Endometrium (tissue), 2 donors: ENCODE results near the gene FLAD1.

ENCODE experiments used
- FAIRE-seq: peaks from 2 replicates; lab custom pipeline; 2012; peaks lifted over from hg19 to GRCh38; lab: Jason Lieb, UNC
- donor health status: control.
- donor health status: control.

The FLAD1 gene

DNA sequence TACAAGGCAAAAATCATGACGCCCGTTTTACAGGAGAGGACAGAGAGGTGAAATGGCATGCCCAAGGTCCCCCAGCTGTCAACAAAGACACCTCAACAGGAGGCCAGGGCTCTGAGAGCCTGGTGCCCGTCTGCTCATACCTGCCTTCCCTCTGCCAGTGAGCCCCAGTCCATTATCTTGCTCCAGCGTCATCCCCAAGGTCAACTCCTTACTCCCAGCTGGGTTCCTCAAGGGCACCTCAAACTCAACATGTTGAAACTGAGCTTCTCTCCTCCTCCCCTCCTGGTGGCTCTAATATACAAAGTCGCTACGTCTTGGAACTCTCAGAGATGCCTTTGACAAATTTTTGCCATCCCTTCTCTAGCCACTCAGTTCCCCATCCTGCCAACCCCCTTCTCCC lies 30.5 kb upstream of the FLAD1 start:
- no peak for FAIRE-seq

DNA sequence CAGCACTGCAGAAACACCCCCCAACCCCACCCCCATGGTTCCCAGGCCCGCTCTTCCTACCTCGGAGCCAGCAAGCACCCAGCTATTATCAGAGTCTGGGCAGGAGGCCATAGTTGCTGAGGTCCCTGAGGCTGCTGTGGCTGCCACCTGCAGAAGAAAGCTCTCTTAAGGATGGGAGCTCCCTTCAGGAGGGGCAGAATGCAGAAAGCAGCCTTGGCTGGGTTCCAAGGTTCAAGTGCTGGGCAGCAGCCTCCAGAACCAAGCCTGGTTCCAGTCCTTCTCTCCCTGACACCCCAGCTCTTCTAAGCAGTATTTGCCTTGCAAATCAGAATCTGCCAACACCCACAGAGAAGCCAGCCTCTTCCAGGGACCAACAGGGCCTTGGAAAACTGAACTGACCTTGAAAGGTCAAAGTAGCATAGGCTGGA lies 29.5 kb upstream of the FLAD1 start:
- FAIRE-seq, result no peak

DNA sequence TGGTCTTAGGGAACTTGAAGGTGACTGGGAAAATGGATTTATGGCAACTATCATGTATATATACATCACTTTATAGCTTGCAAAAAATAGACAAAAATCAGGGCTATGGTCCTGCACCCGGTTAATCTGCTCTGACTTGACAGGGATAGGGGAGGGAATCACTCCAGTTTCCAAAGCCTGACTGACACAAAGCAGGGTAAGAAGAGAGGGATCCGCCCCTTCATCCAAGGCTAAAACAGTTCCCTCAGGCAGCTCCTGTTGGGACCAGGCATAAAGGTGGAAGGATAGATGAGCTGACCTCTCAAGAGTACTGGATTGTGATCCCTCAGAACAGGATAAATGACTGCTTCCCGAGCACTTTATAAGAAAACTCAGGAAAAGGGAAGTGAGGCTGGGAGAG lies 28.6 kb upstream of the FLAD1 start:
- FAIRE-seq, result no peak

DNA sequence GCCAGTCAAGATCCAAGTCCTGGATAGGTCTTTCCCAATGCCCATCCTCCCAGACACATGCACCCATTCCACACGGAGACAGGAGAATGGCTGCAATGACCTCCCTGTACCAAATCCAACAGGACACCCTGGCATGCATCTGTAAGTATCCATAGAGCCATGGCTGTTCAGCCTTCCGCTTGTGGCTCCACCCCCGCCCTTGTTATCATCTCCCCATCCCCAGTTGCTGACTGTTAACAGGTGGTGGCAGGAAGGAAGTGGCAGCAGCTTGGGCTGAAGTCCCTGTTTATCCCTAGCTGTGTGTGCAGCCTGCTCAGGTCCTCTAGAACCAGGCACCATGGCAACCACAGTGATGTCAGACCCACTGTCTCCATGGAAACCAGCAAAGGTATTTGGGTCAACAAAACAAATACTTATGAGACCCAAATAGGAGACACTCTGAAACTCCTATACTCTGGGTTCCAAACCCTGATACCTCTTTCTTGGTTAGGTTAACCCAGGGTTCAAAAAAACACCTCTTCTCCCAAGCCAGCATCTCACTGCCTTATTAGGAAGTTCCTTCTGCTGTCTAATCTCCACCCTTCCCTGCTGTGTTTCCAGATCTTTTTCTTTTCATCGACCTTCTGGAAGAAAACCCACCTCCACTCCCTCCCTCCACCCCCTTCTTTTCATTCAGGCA lies 28.0 kb upstream of the FLAD1 start:
- no peak for FAIRE-seq

DNA sequence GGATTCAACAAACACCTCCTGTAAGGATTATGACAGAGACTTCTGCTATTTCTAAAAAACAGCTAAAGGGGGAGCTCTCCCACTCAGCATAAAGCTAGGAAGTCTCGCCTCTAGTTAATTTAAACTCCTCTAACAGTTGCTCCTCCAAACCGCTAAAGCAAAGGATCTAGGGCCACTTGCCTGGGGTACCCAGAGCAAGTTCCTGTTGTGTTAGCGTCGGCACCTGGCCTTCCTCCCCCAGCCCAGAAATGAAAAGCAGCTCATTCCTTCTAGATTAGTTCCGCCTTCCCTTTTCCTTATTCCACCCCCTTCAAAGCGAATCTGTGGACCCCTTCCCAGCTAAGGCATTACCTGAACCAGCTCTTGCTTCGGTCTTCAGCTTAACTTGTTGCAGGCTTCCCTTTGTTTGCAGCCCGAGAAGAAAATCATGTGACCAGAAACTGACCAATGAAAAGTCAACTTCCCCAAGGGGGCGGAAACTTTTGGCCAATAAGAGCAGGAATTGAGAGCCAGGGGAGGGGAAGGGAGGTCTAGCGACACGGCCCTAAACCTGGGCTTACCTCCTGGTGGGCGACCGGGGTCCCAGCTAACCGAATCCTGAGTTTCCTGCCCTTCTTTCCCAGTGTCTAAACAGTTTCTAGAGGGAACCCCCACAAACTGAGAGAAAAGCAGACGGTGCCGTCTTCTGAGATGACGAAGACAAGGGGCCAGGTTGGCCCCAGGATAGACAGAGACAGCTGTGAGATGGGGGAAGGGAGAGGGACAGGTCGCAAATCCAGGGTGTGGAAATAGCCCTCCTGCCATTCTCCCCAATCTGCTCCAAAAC lies 27.2 kb upstream of the FLAD1 start, which contains the start of gene PBXIP1:
PBXIP1 (minus strand) TSS at position 382 of the 826 bp plus-strand sequence. CDS start 2,378 bp downstream, outside the sequence.
- peak; percentile 62 for FAIRE-seq

DNA sequence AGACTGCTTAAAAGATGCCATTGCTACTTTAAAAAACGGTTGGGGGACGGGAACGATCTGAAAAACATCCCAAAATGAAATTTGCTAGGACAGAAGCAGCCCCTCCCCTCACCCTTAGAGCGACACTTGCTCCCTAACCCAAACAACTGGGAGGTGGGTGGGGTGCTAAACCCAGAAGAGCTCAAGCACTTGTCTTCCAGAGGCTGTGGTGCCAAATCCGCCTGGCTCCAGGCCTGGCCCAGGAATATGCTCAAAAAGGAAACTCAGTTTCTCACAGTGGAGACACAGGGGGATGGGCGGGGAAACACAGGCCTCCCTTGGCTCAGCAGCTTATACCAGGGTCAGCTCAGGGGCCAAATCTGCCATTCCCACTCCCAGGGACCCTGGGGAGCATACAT lies 26.6 kb upstream of the FLAD1 start:
- FAIRE-seq, result no peak

DNA sequence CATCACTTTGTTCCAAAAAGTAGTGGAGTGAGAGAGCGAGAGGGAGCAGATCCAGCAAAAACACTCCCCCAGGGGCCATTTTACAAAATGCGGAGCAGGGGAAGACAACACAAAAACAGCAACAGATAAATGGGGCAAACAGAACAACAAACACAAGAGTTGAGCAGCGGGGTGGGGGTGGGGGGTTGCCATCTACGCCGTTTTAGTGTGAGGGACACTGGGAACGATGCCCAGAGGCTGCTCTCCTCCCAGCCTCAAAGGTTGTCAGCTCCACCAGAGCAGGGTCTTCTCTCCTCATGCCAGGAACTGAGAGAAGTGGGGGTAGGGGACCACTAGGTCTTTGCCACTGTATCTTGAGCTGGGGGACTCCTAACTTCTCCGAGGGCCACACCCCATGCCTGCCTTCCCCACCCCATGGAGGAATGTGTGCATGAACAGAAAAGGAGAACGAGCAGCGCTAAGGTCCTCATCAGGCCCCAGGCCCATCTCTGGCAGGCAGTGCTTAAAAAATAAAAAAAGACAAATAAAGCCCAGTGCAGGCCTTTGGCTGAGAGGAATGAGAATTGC lies 26.0 kb upstream of the FLAD1 start:
- FAIRE-seq, result no peak

DNA sequence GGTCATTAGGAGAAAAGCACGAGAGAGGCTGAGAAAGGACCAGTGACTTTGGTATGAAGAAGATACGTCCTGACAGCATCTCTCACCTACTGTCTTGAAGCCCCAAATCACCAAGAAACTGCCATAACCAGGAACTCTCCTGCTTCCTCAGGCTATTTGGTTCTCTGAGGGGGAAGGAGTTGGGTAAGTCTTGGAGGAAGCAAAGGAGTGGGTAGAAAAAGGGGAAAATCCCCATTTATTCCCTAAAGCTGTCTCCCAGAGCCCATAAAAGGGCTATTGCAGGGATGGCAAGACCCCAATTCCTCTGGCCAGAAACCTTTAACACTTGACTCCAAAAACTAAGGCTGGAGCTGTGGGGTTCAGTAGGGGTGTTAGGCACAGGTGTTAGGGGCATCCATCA lies 25.1 kb upstream of the FLAD1 start:
- no peak for FAIRE-seq

DNA sequence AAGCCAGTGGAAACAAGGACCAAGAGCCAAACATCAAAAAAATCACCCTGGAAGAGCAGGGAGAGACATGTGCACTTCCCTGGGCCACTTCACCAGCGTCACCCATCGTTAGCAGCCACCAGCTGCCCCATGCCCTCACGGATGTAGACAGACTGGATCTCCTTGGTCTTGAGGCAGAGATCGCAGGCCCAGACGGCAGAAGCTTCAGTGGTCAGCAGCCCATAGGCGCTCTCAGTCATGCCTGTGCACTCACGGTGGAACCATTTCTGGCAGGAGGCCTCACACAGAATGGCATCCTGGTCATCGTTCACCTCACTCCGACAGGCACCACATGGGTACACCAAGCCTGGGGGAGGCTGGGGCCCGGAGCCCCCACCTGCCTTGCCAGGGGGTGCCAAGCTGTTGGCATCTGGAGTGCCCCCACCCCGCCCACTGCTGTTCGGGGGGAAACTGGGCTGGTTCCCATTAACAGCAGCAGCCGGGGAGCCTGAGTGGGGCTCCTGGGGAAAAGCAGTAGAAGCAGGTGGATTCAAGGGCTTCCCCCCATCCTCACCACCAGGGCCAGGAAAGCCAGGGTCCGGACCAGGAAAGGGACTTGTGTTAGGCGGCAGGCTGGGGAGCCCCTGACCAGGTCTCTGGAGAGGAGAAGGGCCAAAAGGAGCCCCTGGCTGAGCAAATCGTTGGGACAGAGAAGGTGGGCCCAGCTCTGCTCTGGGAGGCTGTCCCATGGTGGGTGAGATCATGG lies 24.3 kb upstream of the FLAD1 start:
- no peak for FAIRE-seq

DNA sequence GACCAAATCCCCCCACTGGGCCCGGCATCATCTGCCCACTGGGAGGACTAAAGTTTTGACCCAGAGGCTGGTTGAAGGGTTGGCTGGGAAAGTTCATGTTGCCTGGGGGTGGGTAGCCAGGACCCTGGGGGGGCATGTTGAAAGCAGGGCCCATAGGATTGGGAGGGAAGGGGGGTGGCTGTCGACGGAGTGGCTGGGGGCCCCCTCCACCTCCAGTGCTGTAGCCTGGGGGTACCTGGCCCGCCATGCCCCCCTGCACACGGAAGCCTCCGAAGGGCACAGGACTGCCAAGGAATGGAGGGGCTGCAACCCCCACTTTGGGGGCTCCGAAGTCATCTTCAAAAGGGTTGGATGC lies 23.7 kb upstream of the FLAD1 start:
- FAIRE-seq, result no peak

DNA sequence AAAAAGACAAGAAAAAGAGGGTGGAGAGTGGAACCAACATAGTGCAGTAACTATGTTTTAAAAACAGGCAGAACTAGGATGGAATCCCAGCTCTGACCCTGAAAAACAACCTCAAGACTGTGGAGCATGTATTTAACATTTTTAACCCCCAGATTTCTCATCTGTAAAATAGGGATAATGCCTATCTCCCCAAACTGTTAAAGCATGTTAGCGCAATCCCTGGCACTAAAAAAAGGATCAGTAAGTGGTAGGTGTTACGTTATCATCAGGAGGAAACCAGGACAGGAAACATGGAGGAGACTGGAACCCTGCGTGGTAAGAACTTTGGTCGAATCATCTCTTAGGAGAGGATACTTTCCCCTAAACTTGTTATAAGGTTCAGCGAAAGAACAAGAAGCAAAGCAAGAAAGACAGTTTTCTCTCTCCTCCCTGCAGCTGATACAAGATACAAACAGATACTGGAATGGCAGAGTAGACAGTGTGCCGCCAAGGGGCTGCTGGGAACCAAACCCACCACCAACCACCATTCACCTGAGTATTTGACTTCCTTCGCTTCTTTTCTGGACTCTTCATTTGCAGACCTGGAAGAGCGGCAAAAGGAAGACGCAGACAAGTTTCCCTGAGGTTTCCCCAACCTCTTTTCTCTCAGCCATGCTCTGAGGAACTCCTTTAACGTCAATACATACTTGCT lies 22.6 kb upstream of the FLAD1 start:
- no peak for FAIRE-seq

DNA sequence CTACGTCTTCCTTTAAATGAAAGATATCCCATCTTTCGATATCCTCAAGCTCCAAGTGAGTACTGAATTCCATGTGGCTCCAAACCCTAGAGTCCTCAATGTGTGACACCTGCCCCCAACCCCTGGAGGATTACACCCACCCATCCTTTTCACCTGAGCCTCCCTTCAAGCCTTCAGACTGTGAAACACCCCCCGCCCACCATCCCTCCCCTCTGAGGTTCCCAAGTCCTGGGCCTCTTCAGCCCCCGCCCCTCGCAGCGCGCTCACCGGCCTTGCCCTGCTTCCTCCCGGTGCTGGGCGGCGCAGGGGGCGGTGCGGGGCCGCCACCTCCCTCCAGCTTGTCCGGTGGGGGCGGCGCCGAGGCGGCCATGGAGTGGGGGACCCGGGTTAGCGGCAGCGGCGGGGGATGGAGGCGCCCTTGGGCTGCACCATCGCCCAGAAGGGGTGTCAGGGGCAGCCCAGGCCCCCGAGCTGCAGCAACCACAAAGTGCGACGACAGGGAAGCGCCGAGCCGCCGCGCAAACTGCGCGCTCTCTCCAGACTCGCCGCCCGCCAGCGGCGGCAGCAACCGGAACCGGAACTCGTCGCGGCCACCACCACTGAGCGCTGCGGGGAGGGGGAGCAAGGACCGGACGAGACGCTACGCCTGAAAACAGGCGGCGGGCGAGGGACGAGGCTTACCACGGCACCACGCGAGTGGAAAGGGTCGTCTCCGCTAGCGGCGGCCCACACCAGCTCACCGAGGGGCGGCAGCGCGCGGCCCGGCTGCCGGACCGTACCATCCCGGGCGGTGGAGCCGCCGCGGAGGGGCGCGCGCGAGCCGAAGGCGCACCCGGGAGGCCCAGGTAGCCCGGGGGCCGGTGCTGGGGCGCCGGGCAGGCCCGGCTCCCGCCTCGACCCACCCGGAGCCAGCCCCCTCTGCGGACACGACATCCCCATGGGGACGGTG lies 21.7 kb upstream of the FLAD1 start, which contains the start of gene PYGO2:
PYGO2 (minus strand) TSS at position 576 of the 949 bp plus-strand sequence; CDS start at position 370, 206 bp downstream.
- FAIRE-seq, result no peak

DNA sequence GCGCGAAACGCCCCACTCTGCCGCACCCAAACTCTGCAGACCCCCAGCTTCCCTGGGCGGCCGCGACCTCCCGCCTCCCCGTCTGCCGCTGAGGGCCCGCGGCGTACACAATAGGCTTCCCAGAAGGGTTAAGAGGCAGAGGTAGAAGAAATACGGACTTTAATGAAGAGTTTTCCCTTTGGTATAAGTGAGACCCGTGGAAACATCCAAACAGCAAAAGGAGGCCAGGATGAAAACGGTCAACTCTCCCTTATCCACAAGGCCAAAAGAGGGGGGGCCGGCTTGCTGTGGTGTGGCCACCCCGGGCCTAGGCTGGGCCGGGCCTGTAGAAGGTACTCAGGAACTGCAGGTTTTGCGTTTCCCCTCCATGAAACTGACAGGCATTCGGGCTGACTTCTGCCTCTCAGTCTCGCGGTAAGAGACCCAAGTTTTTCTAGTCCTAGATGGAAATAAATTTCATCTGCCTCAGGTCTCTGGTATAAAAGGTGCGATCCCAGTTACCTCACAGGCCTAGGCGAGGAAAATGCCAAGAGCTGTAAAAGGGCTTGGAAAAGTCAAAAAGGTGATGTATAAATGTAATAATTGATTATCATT lies 20.9 kb upstream of the FLAD1 start:
- FAIRE-seq, result no peak

DNA sequence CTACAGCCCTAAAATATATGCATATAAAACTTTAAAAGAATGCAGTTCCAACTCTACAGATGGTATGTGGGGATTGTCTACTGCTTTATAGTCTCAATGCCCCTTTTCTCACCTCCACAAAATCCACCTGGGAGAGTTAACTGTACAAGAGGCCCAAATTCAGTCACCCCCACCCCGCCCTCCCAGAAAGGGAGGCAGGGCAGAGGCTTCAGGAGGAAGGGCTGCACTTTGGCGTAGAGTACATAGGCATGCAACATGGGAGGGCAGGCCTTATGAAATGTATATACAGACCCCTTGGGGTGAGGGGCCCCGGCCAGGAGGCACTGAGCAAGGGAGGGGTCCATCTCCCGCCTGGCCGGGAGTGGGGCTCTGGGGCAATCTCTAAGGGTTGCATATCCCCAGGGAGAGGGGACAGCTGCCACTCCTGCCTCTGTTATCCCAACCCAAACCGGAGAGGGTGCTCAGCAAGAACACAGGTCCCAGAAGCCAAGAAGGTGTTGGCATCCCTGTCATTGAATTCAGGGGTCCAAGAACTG lies 20.3 kb upstream of the FLAD1 start:
- no peak for FAIRE-seq

DNA sequence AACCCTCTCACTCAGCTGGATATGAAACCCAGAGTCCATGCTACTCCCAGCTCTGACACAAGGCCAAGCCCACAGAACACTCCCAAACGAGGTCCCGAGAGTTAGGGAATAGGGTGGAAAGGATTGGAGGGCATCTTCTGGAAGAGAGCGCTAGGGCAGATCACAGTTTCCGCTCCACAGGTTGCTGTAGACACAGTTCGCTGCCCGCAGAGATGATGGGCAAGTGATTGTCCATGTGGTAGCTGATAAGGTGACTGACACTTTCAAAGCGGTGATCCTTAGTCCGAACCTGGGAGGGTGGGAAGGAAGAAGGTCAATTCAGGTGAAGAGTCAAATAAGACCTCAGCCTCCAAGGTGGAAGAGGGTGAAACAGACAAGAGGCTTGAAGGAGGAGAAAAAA lies 19.5 kb upstream of the FLAD1 start:
- no peak for FAIRE-seq

DNA sequence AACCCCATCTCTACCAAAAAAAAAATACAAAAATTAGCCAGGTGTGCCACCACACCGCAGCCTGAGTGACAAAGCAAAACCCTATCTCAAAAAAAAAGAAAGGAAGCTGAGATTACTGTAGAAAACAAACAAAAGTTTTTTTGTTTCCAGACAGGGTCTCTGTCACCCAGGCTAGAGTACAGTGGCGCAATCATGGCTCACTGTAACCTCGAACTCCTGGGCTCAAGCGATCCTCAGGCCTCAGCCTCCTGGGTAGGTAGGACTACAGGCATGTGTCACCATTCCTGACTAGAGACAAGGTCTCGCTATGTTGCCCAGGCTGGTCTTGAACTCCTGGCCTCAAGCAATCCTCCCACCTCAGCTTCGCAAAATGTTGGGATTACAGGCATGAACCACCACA lies 18.8 kb upstream of the FLAD1 start:
- no peak for FAIRE-seq

DNA sequence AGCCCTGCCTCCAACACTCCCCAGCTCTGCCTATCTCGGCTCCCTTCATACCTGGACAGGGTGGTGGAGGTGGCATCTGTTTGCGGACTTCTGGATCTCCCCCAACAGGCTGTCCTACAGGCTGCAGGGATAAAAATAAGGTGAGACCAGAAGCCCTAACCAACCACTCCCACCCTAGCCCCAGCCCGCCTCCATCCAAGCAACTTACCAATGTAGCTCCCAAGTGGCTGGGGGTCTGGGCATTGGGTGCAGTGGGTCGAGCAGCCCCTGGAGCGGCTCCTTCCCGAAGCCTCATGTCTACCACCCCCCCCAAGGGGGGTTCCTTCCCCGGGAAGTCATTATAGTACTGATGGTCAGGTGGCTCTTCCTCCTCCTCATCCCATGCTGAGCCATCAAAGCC lies 17.0 kb upstream of the FLAD1 start:
- no peak for FAIRE-seq

DNA sequence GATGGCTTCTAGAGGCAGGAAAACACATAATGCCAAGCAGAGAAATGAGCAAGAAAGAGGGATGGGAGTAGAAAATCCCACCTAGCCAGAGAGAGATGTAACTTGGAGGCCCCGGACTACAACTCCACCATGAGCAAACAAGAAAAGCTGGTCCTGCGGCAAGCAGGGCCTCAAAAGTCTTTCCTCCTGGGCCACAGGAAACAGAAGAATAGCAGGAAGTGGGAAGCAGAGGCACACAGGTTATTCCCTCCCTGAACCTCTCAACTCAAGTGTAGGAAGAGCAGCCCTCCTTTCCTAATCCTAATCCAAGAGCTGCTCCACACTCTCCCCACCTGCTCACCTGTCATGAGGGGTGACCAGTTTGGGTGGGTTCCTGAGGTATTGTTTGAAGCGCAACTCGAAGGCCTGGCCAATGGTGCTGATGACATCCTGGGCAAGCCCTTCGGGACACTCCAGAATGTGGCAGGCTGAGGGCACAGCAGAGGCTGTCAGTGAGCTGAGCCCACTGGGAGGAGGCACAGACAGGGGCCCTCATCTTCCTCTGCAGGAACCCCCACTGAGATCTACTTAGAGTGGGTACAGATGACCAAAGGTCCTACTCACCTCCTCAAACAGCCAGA lies 15.7 kb upstream of the FLAD1 start:
- FAIRE-seq, result no peak

DNA sequence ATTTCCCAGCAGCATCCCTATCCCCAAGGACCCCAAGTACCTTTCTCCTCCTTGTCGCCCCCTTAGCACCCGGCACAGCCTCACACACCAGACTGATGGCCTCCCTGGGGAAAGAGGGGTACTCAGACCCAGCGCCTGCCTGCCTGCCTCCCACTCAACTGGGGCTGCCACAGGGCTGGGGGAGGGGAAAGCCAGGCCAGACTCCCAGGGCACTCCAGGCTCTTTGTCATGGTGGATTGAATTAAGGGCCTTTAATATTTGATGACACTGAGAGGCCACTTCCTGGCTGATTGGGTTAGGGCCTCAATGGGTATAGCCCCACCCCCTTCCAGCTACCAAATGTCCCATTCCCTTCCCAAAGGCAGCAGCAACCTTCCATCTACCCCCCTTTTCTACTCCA lies 14.4 kb upstream of the FLAD1 start:
- no peak for FAIRE-seq

DNA sequence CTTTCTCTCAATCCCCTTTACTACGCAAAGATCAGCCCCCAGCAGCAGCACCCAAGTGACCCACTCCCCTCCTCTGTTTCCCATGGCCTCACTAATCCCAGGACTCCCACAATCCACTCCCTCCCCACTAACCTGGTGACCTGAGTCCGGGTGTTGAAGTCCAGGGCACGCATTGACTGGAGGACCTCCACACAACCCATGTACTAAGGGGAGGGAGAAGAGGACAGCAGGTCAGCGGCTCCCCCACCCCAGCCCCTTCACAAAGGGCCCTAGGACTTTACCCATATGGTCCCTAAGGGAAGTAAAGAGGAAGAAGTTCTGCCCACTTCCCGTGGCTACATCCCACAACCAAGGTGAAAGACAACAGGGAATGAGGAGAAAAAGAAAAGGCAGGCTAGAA lies 13.9 kb upstream of the FLAD1 start:
- FAIRE-seq, result no peak
